HG03558 (cell line): ENCODE data around the gene GALNT18.

Experiments used
- ATAC-seq: cut with Tn5 transposase; IDR thresholded peaks from one replicate; pipeline ENCODE4 v1.9.1; 2021; ENCODE audit warnings: moderate number of reproducible peaks; ENCODE audit not compliant: unreplicated experiment; ENCODE audit errors: extremely low read depth

The GALNT18 gene

GRCh38 chr11:11400121-11400520, 221.7 kb downstream of the GALNT18 start:
- no peak for ATAC-seq

GRCh38 chr11:11397781-11398180, 224.0 kb downstream of the GALNT18 start:
- no peak for ATAC-seq

- no peak for ATAC-seq
These were observed 224.8 kb downstream of the GALNT18 start for GRCh38 chr11:11397036-11397415.

- ATAC-seq: no peak
These were observed 225.3 kb downstream of the GALNT18 start for GRCh38 chr11:11396301-11397035.

- no peak for ATAC-seq
These were observed 226.7 kb downstream of the GALNT18 start for GRCh38 chr11:11395126-11395525.

GRCh38 chr11:11394241-11394640, 227.6 kb downstream of the GALNT18 start:
- ATAC-seq: no peak

GRCh38 chr11:11391796-11392463, 229.9 kb downstream of the GALNT18 start:
- ATAC-seq: no peak

- ATAC-seq: no peak
These were observed 230.6 kb downstream of the GALNT18 start for GRCh38 chr11:11391169-11391568.

- no peak for ATAC-seq
These were observed 231.6 kb downstream of the GALNT18 start for GRCh38 chr11:11390068-11390771.

- ATAC-seq: no peak
These were observed 232.6 kb downstream of the GALNT18 start for GRCh38 chr11:11389238-11389637.

GRCh38 chr11:11387622-11388305, 234.0 kb downstream of the GALNT18 start:
- ATAC-seq: no peak

- ATAC-seq: no peak
These were observed 234.6 kb downstream of the GALNT18 start for GRCh38 chr11:11387207-11387606.

- no peak for ATAC-seq
These were observed 237.0 kb downstream of the GALNT18 start for GRCh38 chr11:11384829-11385228.

GRCh38 chr11:11383995-11384394, 237.8 kb downstream of the GALNT18 start:
- ATAC-seq: no peak

GRCh38 chr11:11382858-11383532, 238.8 kb downstream of the GALNT18 start:
- no peak for ATAC-seq

- no peak for ATAC-seq
These were observed 240.2 kb downstream of the GALNT18 start for GRCh38 chr11:11381471-11382105.

GRCh38 chr11:11380883-11381282, 240.9 kb downstream of the GALNT18 start:
- no peak for ATAC-seq

- ATAC-seq: no peak
These were observed 241.5 kb downstream of the GALNT18 start for GRCh38 chr11:11380340-11380739.

GRCh38 chr11:11379661-11380060, 242.1 kb downstream of the GALNT18 start:
- ATAC-seq: no peak
